BJ (cell line): ENCODE results near the gene HSD11B1L. TPM values are rescaled to one million over a fixed set of nuclear protein-coding genes. Genes with fewer than 3 reads are reported as not detected.

ENCODE experiments used
- CTCF ChIA-PET: fragments of 350-600 bp; formaldehyde crosslinking; extraction: SDS; loops from one replicate; lab custom pipeline; 2021; ENCODE audit warnings: antibody characterized with exemption, inconsistent platforms; lab: Yijun Ruan, JAX
- POLR2A ChIA-PET: fragments of 300-600 bp; sonication (Branson Sonifier 250); formaldehyde crosslinking; extraction: SDS; loops from one replicate; lab custom pipeline; 2021; ENCODE audit warnings: antibody characterized with exemption; lab: Charles Lee
- DNase-seq: peaks from one replicate; pipeline ENCODE4 v3.0.0-alpha.2; 2011; ENCODE audit warnings: low read depth
- H3K27me3 ChIP-seq: 2 replicates; pipeline ENCODE4 v1.6.0; 2011; ENCODE audit warnings: low read length; ENCODE audit not compliant: control insufficient read depth, insufficient read depth
- H3K36me3 ChIP-seq: 2 replicates; pipeline ENCODE4 v1.5.1; 2011; ENCODE audit warnings: low read length; ENCODE audit not compliant: control insufficient read depth, insufficient read depth
- H3K4me3 ChIP-seq: 2 replicates; pipeline ENCODE4 v1.5.1; 2011; ENCODE audit warnings: low read depth, mild to moderate bottlenecking, control low read depth, low read length
- CTCF ChIP-seq: IDR thresholded peaks from 2 replicates; pipeline ENCODE4 v1.5.1; 2011; ENCODE audit warnings: low read depth, mild to moderate bottlenecking, control low read depth, inconsistent platforms, low read length, moderate library complexity; ENCODE audit not compliant: insufficient read depth
- polyA plus RNA-seq: library from polyadenylated mRNA; depleted of rRNA; stranded (reverse); fragments of >200 nt; gene quantifications from 2 replicates; pipeline ENCODE4 v1.2.3, GENCODE V29; 2011

Gene HSD11B1L
- polyA plus RNA-seq, 1 experiment, result 5.6 TPM

GRCh38 chr19:5717215-5717935 is 36.5 kb downstream of the HSD11B1L start:
- no peak for DNase-seq
- CTCF ChIA-PET, result interaction anchor here (0.9 to 2.9 kb wide), 2 partner anchors 27 to 30 kb away, joined by 4 to 11 read pairs; partner anchors contain the start of gene RPL36
- Histone ChIP-seq H3K36me3 (peaks cover 10% of the 10 kb centered on the region), H3K27me3 (no peaks in the 10 kb centered on the region), H3K4me3 (no peak overlapping the region)
- POLR2A ChIA-PET, result interaction anchor here (0.6 kb wide), 1 partner anchor 24 kb away, joined by 3 read pairs; no protein-coding TSS in a partner anchor
- TF ChIP-seq CTCF, result no peak

- no peak for DNase-seq
- ChIA-PET POLR2A (interaction anchor here (0.6 kb wide), 1 partner anchor 24 kb away, joined by 3 read pairs; no protein-coding TSS in a partner anchor), CTCF (interaction anchor here (1.1 to 2.9 kb wide), 2 partner anchors 10 to 28 kb away, joined by 3 to 11 read pairs; partner anchors contain the start of gene RPL36)
- Histone ChIP-seq H3K4me3 (peak overlapping the region; percentile 94), H3K27me3 (no peaks in the 10 kb centered on the region), H3K36me3 (peaks cover 4% of the 10 kb centered on the region)
- no peak for TF ChIP-seq CTCF
Measured at GRCh38 chr19:5718037-5718578, 37.3 kb downstream of the HSD11B1L start.

- peak; percentile 69 for DNase-seq
- ChIA-PET CTCF (interaction anchor here (0.9 to 2.9 kb wide), 4 partner anchors 11 to 76 kb away, joined by 3 to 11 read pairs (median 3); partner anchors contain the start of gene RPL36), POLR2A (interaction anchor here (0.6 kb wide), 1 partner anchor 32 kb away, joined by 7 read pairs; no protein-coding TSS in a partner anchor)
- Histone ChIP-seq H3K27me3 (no peaks in the 10 kb centered on the region), H3K4me3 (peak overlapping the region; percentile 94), H3K36me3 (no peaks in the 10 kb centered on the region)
- TF ChIP-seq CTCF, result no peak
Measured at GRCh38 chr19:5718579-5719273, 37.9 kb downstream of the HSD11B1L start.

GRCh38 chr19:5719274-5719960 is 38.6 kb downstream of the HSD11B1L start:
- ChIA-PET CTCF (interaction anchor here (0.7 to 2.9 kb wide), 12 partner anchors 12 to 76 kb away, joined by 3 to 12 read pairs (median 6); partner anchors contain the start of gene RPL36), POLR2A (no interaction called here)
- TF ChIP-seq CTCF, result no peak
- DNase-seq, result no peak
- Histone ChIP-seq H3K27me3 (no peaks in the 10 kb centered on the region), H3K36me3 (no peaks in the 10 kb centered on the region), H3K4me3 (peak overlapping the region; percentile 94)
